Brain pericyte (primary cell): ENCODE results near the gene CNTNAP3B.
A peak's percentile ranks its signal among the peaks of the same experiment; 100 is the strongest.
"Not testable (repeated sequence)": the region's sequence is repeated elsewhere in the genome, so short reads cannot be mapped to it uniquely, and the experiment has no call there.

Experiments
- DNase-seq: peaks from one replicate; pipeline ENCODE4 v3.0.0-alpha.2; 2012; ENCODE audit warnings: low read depth, low spot score

Gene CNTNAP3B

GRCh38 chr9:42129073-42129729 lies at the start of gene CNTNAP3B:
CNTNAP3B (minus strand) TSS chr9:42129426; CDS start chr9:42129094, 332 bp downstream.
- DNase-seq = not testable (repeated sequence)

- DNase-seq = not testable (repeated sequence)
Measured at GRCh38 chr9:42160299-42160698, 31.1 kb upstream of the CNTNAP3B start.

GRCh38 chr9:42127056-42127841 lies 2.0 kb downstream of the CNTNAP3B start:
- peak; percentile 15 for DNase-seq

GRCh38 chr9:42121007-42121406 lies 8.2 kb downstream of the CNTNAP3B start:
- not testable (repeated sequence) for DNase-seq

GRCh38 chr9:42095929-42096328 lies 33.3 kb downstream of the CNTNAP3B start:
- not testable (repeated sequence) for DNase-seq

- not testable (repeated sequence) for DNase-seq
Measured at GRCh38 chr9:42084559-42084952, 44.7 kb downstream of the CNTNAP3B start.

- not testable (repeated sequence) for DNase-seq
Measured at GRCh38 chr9:42083877-42084558, 45.2 kb downstream of the CNTNAP3B start.

GRCh38 chr9:42080376-42080775 lies 48.9 kb downstream of the CNTNAP3B start:
- DNase-seq = not testable (repeated sequence)

GRCh38 chr9:42074868-42075267 lies 54.4 kb downstream of the CNTNAP3B start:
- DNase-seq = not testable (repeated sequence)

- not testable (repeated sequence) for DNase-seq
Measured at GRCh38 chr9:42071026-42071425, 58.2 kb downstream of the CNTNAP3B start.

- DNase-seq = not testable (repeated sequence)
Measured at GRCh38 chr9:42070035-42070799, 59.0 kb downstream of the CNTNAP3B start.

GRCh38 chr9:42053874-42054273 lies 75.4 kb downstream of the CNTNAP3B start:
- not testable (repeated sequence) for DNase-seq

GRCh38 chr9:42050701-42051100 lies 78.5 kb downstream of the CNTNAP3B start:
- DNase-seq = not testable (repeated sequence)

GRCh38 chr9:42044422-42045010 lies 84.7 kb downstream of the CNTNAP3B start:
- not testable (repeated sequence) for DNase-seq

- not testable (repeated sequence) for DNase-seq
Measured at GRCh38 chr9:42033541-42033940, 95.7 kb downstream of the CNTNAP3B start.

GRCh38 chr9:42020639-42021038 lies 108.6 kb downstream of the CNTNAP3B start:
- DNase-seq = not testable (repeated sequence)

- not testable (repeated sequence) for DNase-seq
Measured at GRCh38 chr9:42018220-42018922, 110.9 kb downstream of the CNTNAP3B start.

GRCh38 chr9:42014317-42014716 lies 114.9 kb downstream of the CNTNAP3B start:
- not testable (repeated sequence) for DNase-seq

GRCh38 chr9:41991607-41992006 lies 137.6 kb downstream of the CNTNAP3B start:
- not testable (repeated sequence) for DNase-seq

GRCh38 chr9:41980271-41980670 lies 149.0 kb downstream of the CNTNAP3B start:
- not testable (repeated sequence) for DNase-seq
